Glutamatergic neuron (in vitro differentiated cells): ENCODE measurements around the gene MORC3. TPM values are rescaled to one million over a fixed set of nuclear protein-coding genes. Genes with fewer than 3 reads are reported as not detected.

Source experiments
- DNase-seq: peaks from one replicate; pipeline ENCODE4 v3.0.0; 2022
- H3K27ac Mint-ChIP-seq: one replicate; pipeline ENCODE4 v1.8.0; 2020; ENCODE audit warnings: mild to moderate bottlenecking, mixed read lengths, inconsistent platforms; ENCODE audit not compliant: unreplicated experiment
- H3K27me3 Mint-ChIP-seq: one replicate; pipeline ENCODE4 v1.8.0; 2020; ENCODE audit warnings: mild to moderate bottlenecking, moderate library complexity, mixed read lengths, inconsistent platforms; ENCODE audit not compliant: unreplicated experiment
- H3K36me3 Mint-ChIP-seq: one replicate; pipeline ENCODE4 v1.8.0; 2020; ENCODE audit warnings: mild to moderate bottlenecking, mixed read lengths, inconsistent platforms; ENCODE audit not compliant: unreplicated experiment
- H3K4me1 Mint-ChIP-seq: one replicate; pipeline ENCODE4 v1.8.0; 2020; ENCODE audit warnings: mild to moderate bottlenecking, low read depth, mixed read lengths, inconsistent platforms; ENCODE audit not compliant: unreplicated experiment
- H3K4me3 Mint-ChIP-seq: one replicate; pipeline ENCODE4 v1.8.0; 2020; ENCODE audit warnings: mild to moderate bottlenecking, mixed read lengths, inconsistent platforms; ENCODE audit not compliant: unreplicated experiment
- H3K9me3 Mint-ChIP-seq: one replicate; pipeline ENCODE4 v1.8.0; 2020; ENCODE audit warnings: mild to moderate bottlenecking, moderate library complexity, mixed read lengths, inconsistent platforms; ENCODE audit not compliant: unreplicated experiment
- CTCF ChIP-seq: fragments of 200-600 bp; sonication (generic); IDR thresholded peaks from one replicate; pipeline ENCODE4 v1.5.0; 2021; ENCODE audit not compliant: partially characterized antibody, unreplicated experiment
- total RNA-seq: library from RNA; stranded (reverse); fragmentation: NEBNext Ultra II Directional; extraction: Animal tissue kit (Norgen Biotek cat#: 25700); gene quantifications from one replicate; pipeline ENCODE4 v1.2.1, GENCODE V29; 2021; ENCODE audit not compliant: unreplicated experiment

The MORC3 gene
- total RNA-seq, 1 donor from 2014 or later = 34.7 TPM

- no peak overlapping the region for H3K4me3 Mint-ChIP-seq
- DNase-seq = no peak
- no peaks in the 10 kb centered on the region for H3K36me3 Mint-ChIP-seq
- H3K9me3 Mint-ChIP-seq = peaks cover 1% of the 10 kb centered on the region
- TF ChIP-seq CTCF = no peak
- no peaks in the 10 kb centered on the region for H3K27me3 Mint-ChIP-seq
- peaks cover 4% of the 10 kb centered on the region for H3K4me1 Mint-ChIP-seq
- no peak overlapping the region for H3K27ac Mint-ChIP-seq
Measured at GRCh38 chr21:36412916-36413315, 92.9 kb downstream of the MORC3 start.

GRCh38 chr21:36415375-36415774, 95.4 kb downstream of the MORC3 start:
- Mint-ChIP-seq H3K4me3 (no peak overlapping the region), H3K4me1 (peaks cover 8% of the 10 kb centered on the region), H3K9me3 (peaks cover 1% of the 10 kb centered on the region), H3K36me3 (no peaks in the 10 kb centered on the region), H3K27ac (no peak overlapping the region), H3K27me3 (peaks cover 3% of the 10 kb centered on the region)
- no peak for DNase-seq
- no peak for TF ChIP-seq CTCF

GRCh38 chr21:36419241-36419640, 99.2 kb downstream of the MORC3 start:
- Mint-ChIP-seq H3K4me1 (peaks cover 4% of the 10 kb centered on the region), H3K27me3 (peaks cover 6% of the 10 kb centered on the region), H3K9me3 (peaks cover 1% of the 10 kb centered on the region), H3K27ac (no peak overlapping the region), H3K36me3 (no peaks in the 10 kb centered on the region), H3K4me3 (no peak overlapping the region)
- no peak for TF ChIP-seq CTCF
- no peak for DNase-seq

GRCh38 chr21:36419996-36420395, 100.0 kb downstream of the MORC3 start:
- peaks cover 6% of the 10 kb centered on the region for H3K27me3 Mint-ChIP-seq
- no peaks in the 10 kb centered on the region for H3K36me3 Mint-ChIP-seq
- no peak overlapping the region for H3K4me3 Mint-ChIP-seq
- H3K4me1 Mint-ChIP-seq = peaks cover 6% of the 10 kb centered on the region
- no peak overlapping the region for H3K27ac Mint-ChIP-seq
- peak; percentile 87 for TF ChIP-seq CTCF
- DNase-seq = peak; percentile 85
- H3K9me3 Mint-ChIP-seq = peaks cover 1% of the 10 kb centered on the region

GRCh38 chr21:36420571-36421339, 100.8 kb downstream of the MORC3 start:
- H3K27ac Mint-ChIP-seq = no peak overlapping the region
- H3K9me3 Mint-ChIP-seq = peaks cover 1% of the 10 kb centered on the region
- H3K36me3 Mint-ChIP-seq = no peaks in the 10 kb centered on the region
- H3K4me1 Mint-ChIP-seq = peaks cover 8% of the 10 kb centered on the region
- no peak for DNase-seq
- peaks cover 6% of the 10 kb centered on the region for H3K27me3 Mint-ChIP-seq
- H3K4me3 Mint-ChIP-seq = no peak overlapping the region
- no peak for TF ChIP-seq CTCF
